ENCODE results near the gene WDFY4.

DNA sequence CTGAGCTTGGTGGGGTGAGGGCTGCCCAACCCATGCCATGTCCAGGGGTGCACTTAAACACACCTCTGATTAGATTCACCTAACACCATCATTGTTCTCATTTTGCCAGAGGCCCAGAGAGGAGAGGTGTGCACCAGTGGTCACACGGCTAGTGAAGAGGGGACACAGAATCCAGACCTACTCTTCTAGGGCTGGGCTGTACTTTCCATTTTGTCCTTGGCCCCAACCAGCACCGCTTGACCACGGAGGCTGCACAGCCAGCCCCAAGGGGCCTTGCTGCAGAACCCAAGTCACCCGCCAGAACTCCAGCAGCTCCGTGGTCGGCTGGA is 246 bp upstream of the WDFY4 start:
- TF ChIP-seq, protein P1, sequence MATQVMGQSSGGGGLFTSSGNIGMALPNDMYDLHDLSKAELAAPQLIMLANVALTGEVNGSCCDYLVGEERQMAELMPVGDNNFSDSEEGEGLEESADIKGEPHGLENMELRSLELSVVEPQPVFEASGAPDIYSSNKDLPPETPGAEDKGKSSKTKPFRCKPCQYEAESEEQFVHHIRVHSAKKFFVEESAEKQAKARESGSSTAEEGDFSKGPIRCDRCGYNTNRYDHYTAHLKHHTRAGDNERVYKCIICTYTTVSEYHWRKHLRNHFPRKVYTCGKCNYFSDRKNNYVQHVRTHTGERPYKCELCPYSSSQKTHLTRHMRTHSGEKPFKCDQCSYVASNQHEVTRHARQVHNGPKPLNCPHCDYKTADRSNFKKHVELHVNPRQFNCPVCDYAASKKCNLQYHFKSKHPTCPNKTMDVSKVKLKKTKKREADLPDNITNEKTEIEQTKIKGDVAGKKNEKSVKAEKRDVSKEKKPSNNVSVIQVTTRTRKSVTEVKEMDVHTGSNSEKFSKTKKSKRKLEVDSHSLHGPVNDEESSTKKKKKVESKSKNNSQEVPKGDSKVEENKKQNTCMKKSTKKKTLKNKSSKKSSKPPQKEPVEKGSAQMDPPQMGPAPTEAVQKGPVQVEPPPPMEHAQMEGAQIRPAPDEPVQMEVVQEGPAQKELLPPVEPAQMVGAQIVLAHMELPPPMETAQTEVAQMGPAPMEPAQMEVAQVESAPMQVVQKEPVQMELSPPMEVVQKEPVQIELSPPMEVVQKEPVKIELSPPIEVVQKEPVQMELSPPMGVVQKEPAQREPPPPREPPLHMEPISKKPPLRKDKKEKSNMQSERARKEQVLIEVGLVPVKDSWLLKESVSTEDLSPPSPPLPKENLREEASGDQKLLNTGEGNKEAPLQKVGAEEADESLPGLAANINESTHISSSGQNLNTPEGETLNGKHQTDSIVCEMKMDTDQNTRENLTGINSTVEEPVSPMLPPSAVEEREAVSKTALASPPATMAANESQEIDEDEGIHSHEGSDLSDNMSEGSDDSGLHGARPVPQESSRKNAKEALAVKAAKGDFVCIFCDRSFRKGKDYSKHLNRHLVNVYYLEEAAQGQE (IDR thresholded peaks at IDR 0.05; ENCODE audit: low read depth, low read length), result no peak
- TF ChIP-seq MEF2A (IDR thresholded peaks at IDR 0.05; ENCODE audit: borderline replicate concordance, low read depth), result no peak
- TF ChIP-seq YY1 (IDR thresholded peaks at IDR 0.05; ENCODE audit: low read depth), result no peak
